ENCODE results near the gene IGFBP7.

GRCh38 chr4:57147335-57148060 lies 37.3 kb upstream of the IGFBP7 start:
- no peak for TF ChIP-seq E2F8 (IDR thresholded peaks at IDR 0.05; ENCODE audit: low read depth, partially characterized antibody)
- TF ChIP-seq CHD4 (IDR thresholded peaks at IDR 0.05): no peak
- TF ChIP-seq SMARCA5 (IDR thresholded peaks at IDR 0.05): no peak
- no peak for TF ChIP-seq CTCF (IDR thresholded peaks at IDR 0.05 in 2 of 3, conservative IDR thresholded peaks at IDR 0.05 in 1 of 3; ENCODE audit: control insufficient read depth in 2 of 3, extremely low read depth in 1 of 3, insufficient read depth in 1 of 3, low read depth in 3 of 3, low read length in 3 of 3)
- TF ChIP-seq SPI1 (IDR thresholded peaks at IDR 0.05; ENCODE audit: borderline replicate concordance, insufficient read depth, low read depth, low read length): no peak
- no peak for TF ChIP-seq EGR1 (IDR thresholded peaks at IDR 0.05; ENCODE audit: borderline replicate concordance in 1 of 2, low read depth in 2 of 2, low read length in 2 of 2)
- TF ChIP-seq GATAD2B (conservative IDR thresholded peaks at IDR 0.05; ENCODE audit: low read depth): no peak
- no peak for TF ChIP-seq ZNF217 (IDR thresholded peaks at IDR 0.05)
- no peak for TF ChIP-seq FOXM1 (IDR thresholded peaks at IDR 0.05; ENCODE audit: low read depth, low read length)
- no peak for TF ChIP-seq EZH2 (IDR thresholded peaks at IDR 0.05; ENCODE audit: borderline replicate concordance, control insufficient read depth, low read depth, low read length)
- no peak for TF ChIP-seq NFYA (IDR thresholded peaks at IDR 0.05; ENCODE audit: borderline replicate concordance, low read depth, low read length)
- TF ChIP-seq YY1 (IDR thresholded peaks at IDR 0.05; ENCODE audit: low read depth, low read length): no peak
- TF ChIP-seq CEBPB (IDR thresholded peaks at IDR 0.05; ENCODE audit: borderline replicate concordance in 1 of 2, low read depth in 2 of 2, low read length in 2 of 2): no peak
- TF ChIP-seq POLR2A (IDR thresholded peaks at IDR 0.05; ENCODE audit: low read depth, low read length): no peak

Measured in GM12878 (cell line).